SK-N-SH (cell line): ENCODE data around the gene ATP5PF. TPM values are rescaled to one million over a fixed set of nuclear protein-coding genes. Genes with fewer than 3 reads are reported as not detected.

Experiments used
- CTCF ChIA-PET: fragments of 300-600, 350-600 bp; formaldehyde crosslinking; extraction: SDS; loops from one replicate; lab custom pipeline; 2021; lab: Yijun Ruan, JAX
- POLR2A ChIA-PET: fragments of 350-600 bp; sonication (Branson Sonifier 250); formaldehyde crosslinking; extraction: SDS; loops from one replicate; lab custom pipeline; 2020; ENCODE audit warnings: antibody characterized with exemption, inconsistent platforms; lab: Yijun Ruan, JAX
- DNase-seq: peaks from one replicate; pipeline ENCODE4 v3.0.0; 2012
- H2AFZ ChIP-seq: fragments of 200-600 bp; sonication (generic); 2 replicates; pipeline ENCODE4 v1.8.1; 2016; ENCODE audit warnings: antibody characterized with exemption, mild to moderate bottlenecking, low read depth
- H3F3A ChIP-seq: fragments of 200-600 bp; sonication (generic); replicated peaks from 2 replicates; pipeline ENCODE3; 2016; ENCODE audit warnings: antibody characterized with exemption, mild to moderate bottlenecking; ENCODE audit not compliant: insufficient read depth
- H3K27ac ChIP-seq, 2 experiments: fragments of 200-500 bp in 1 of 2; fragments of 200-600 bp in 1 of 2; sonication (Bioruptor generic) in 1 of 2; sonication (generic), shearing (Covaris generic) in 1 of 2; 2 replicates each; pipeline versions ENCODE4 v1.5.1 to v1.6.1; 2014 to 2016; ENCODE audit warnings: low read depth in 2 of 2, inconsistent platforms in 1 of 2, low read length in 1 of 2, mild to moderate bottlenecking in 1 of 2, mixed read lengths in 1 of 2
- H3K27me3 ChIP-seq: fragments of 200-600 bp; sonication (generic), shearing (Covaris generic); 2 replicates; pipeline ENCODE4 v1.6.1; 2016; ENCODE audit warnings: mixed run types; ENCODE audit not compliant: insufficient read depth
- H3K36me3 ChIP-seq, 2 experiments: fragments of 200-500 bp in 1 of 2; fragments of 200-600 bp in 1 of 2; sonication (Bioruptor generic) in 1 of 2; sonication (generic) in 1 of 2; replicated peaks in 1 of 2; 2 replicates each; pipeline versions ENCODE3 to v1.5.1; 2014 to 2016; ENCODE audit warnings: low read length in 1 of 2, mild to moderate bottlenecking in 1 of 2; ENCODE audit not compliant: insufficient read depth in 2 of 2, control insufficient read depth in 1 of 2
- H3K4me1 ChIP-seq, 2 experiments: fragments of 200-500 bp in 1 of 2; fragments of 200-600 bp in 1 of 2; sonication (Bioruptor generic) in 1 of 2; sonication (generic), shearing (Covaris generic) in 1 of 2; 2 replicates each; pipeline versions ENCODE4 v1.5.1 to v1.6.1; 2014 to 2016; ENCODE audit warnings: low read depth in 1 of 2, low read length in 1 of 2, mixed run types in 1 of 2; ENCODE audit not compliant: insufficient read depth in 2 of 2, control insufficient read depth in 1 of 2
- H3K4me2 ChIP-seq: fragments of 200-600 bp; sonication (generic), shearing (Covaris generic); 2 replicates; pipeline ENCODE4 v1.6.1; 2017; ENCODE audit warnings: mixed run types
- H3K4me3 ChIP-seq, 2 experiments: fragments of 200-500 bp in 1 of 2; fragments of 200-600 bp in 1 of 2; sonication (Bioruptor generic) in 1 of 2; sonication (generic), shearing (Covaris generic) in 1 of 2; 2 replicates each; pipeline versions ENCODE4 v1.5.1 to v1.8.1; 2014 to 2016; ENCODE audit warnings: low read depth in 2 of 2, inconsistent platforms in 1 of 2, low read length in 1 of 2, mild to moderate bottlenecking in 1 of 2, mixed read lengths in 1 of 2, moderate library complexity in 1 of 2
- H3K79me2 ChIP-seq: fragments of 200-600 bp; sonication (generic); 2 replicates; pipeline ENCODE4 v1.8.1; 2017; ENCODE audit warnings: mild to moderate bottlenecking; ENCODE audit not compliant: insufficient read depth
- H3K9ac ChIP-seq: fragments of 200-600 bp; sonication (generic); 2 replicates; pipeline ENCODE4 v1.6.1; 2017; ENCODE audit warnings: mixed run types
- H3K9me2 ChIP-seq: fragments of 200-600 bp; sonication (generic); 2 replicates; pipeline ENCODE4 v1.6.1; 2017; ENCODE audit warnings: mixed run types
- H3K9me3 ChIP-seq: fragments of 200-600 bp; sonication (generic); 2 replicates; pipeline ENCODE4 v1.6.1; 2017; ENCODE audit warnings: mixed run types, mild to moderate bottlenecking, moderate library complexity
- H4K20me1 ChIP-seq: fragments of 200-600 bp; sonication (generic); 2 replicates; pipeline ENCODE4 v1.6.1; 2017; ENCODE audit warnings: mild to moderate bottlenecking, mixed run types; ENCODE audit not compliant: insufficient read depth
- CTCF ChIP-seq: fragments of 200-600 bp; sonication (generic); IDR thresholded peaks from 2 replicates; pipeline ENCODE4 v1.6.1; 2017; ENCODE audit warnings: antibody characterized with exemption, mild to moderate bottlenecking, moderate library complexity
- EP300 ChIP-seq, 2 experiments: IDR thresholded peaks; 2 replicates each; pipeline versions ENCODE4 v1.4.0 to v1.6.1; 2012; ENCODE audit warnings: borderline replicate concordance in 1 of 2, low read depth in 1 of 2, low read length in 1 of 2
- EZH2phosphoT487 ChIP-seq: fragments of 200-600 bp; sonication (generic); IDR thresholded peaks from 2 replicates; pipeline ENCODE4 v1.6.1; 2017; ENCODE audit warnings: low read depth, mixed run types, mild to moderate bottlenecking, antibody characterized with exemption, moderate library complexity, borderline replicate concordance
- FOSL2 ChIP-seq: IDR thresholded peaks from 2 replicates; pipeline ENCODE4 v1.4.0; 2012; ENCODE audit warnings: low read depth, mild to moderate bottlenecking, moderate library complexity, borderline replicate concordance
- JUND ChIP-seq: IDR thresholded peaks from 2 replicates; pipeline ENCODE4 v1.4.0; 2012
- MEF2A ChIP-seq: IDR thresholded peaks from 2 replicates; pipeline ENCODE4 v1.4.0; 2012; ENCODE audit warnings: low read depth, borderline replicate concordance
- NFIC ChIP-seq: IDR thresholded peaks from 2 replicates; pipeline ENCODE4 v1.4.0; 2012; ENCODE audit warnings: borderline replicate concordance
- NRF1 ChIP-seq: IDR thresholded peaks from 2 replicates; pipeline ENCODE4 v1.6.1; 2012; ENCODE audit warnings: low read depth, mild to moderate bottlenecking, low read length
- POLR2AphosphoS5 ChIP-seq: IDR thresholded peaks from 2 replicates; pipeline ENCODE4 v1.6.1; 2012; ENCODE audit warnings: low read depth, low read length
- REST ChIP-seq: IDR thresholded peaks from 2 replicates; pipeline ENCODE4 v1.6.1; 2012; ENCODE audit warnings: mild to moderate bottlenecking, low read depth, low read length, moderate library complexity
- SIN3A ChIP-seq: IDR thresholded peaks from 2 replicates; pipeline ENCODE4 v1.6.1; 2012; ENCODE audit warnings: low read depth, mild to moderate bottlenecking, low read length, moderate library complexity, borderline replicate concordance
- TAF1 ChIP-seq: IDR thresholded peaks from 2 replicates; pipeline ENCODE4 v1.6.1; 2012; ENCODE audit warnings: low read depth, mild to moderate bottlenecking, low read length, moderate library complexity, borderline replicate concordance
- TCF12 ChIP-seq: IDR thresholded peaks from 2 replicates; pipeline ENCODE4 v1.4.0; 2012
- USF1 ChIP-seq: IDR thresholded peaks from 2 replicates; pipeline ENCODE4 v1.4.0; 2012; ENCODE audit warnings: low read depth, borderline replicate concordance
- USF2 ChIP-seq: fragments of 150-350 bp; IDR thresholded peaks from 2 replicates; pipeline ENCODE4 v1.6.1; 2017; ENCODE audit warnings: antibody characterized with exemption, low read length, low read depth, borderline replicate concordance
- ZBTB33 ChIP-seq: IDR thresholded peaks from 2 replicates; pipeline ENCODE4 v1.4.0; 2012; ENCODE audit warnings: low read depth, borderline replicate concordance
- WGBS: methylation state at CpG from one replicate; pipeline ENCODE4 v1.1.6; 2017; ENCODE audit warnings: low lambda C conversion rate; 5-methylcytosine and 5-hydroxymethylcytosine counted together
- polyA plus RNA-seq, 3 experiments: library from polyadenylated mRNA; depleted of rRNA; stranded (reverse); fragments of >200 nt; gene quantifications; 2 replicates each; pipeline ENCODE4 v1.2.3, GENCODE V29; 2012

The ATP5PF gene
- polyA plus RNA-seq, 1 of the 3 experiments (the other 2 are of a cell fraction) = 277 TPM

GRCh38 chr21:25764065-25764464 lies 29.4 kb upstream of the ATP5PF start:
- Histone ChIP-seq H3K27me3 (no peaks in the 10 kb centered on the region), H3K4me2 (no peak overlapping the region), H2AFZ (no peak overlapping the region), H4K20me1 (no peaks in the 10 kb centered on the region), H3K27ac (no peak overlapping the region), H3K9me3 (no peaks in the 10 kb centered on the region), H3F3A (no peaks in the 10 kb centered on the region), H3K4me1 (peaks cover 0 to 4% of the 10 kb centered on the region in 2 experiments; a peak in 1 of 4 replicates), H3K9ac (no peak overlapping the region), H3K9me2 (no peaks in the 10 kb centered on the region), H3K79me2 (no peaks in the 10 kb centered on the region), H3K4me3 (no peak overlapping the region), H3K36me3 (peaks cover 47 to 86% of the 10 kb centered on the region in 2 experiments)
- WGBS = 97% methylated on average over 3 of the region's 3 CpGs
- no peak for DNase-seq
- ChIA-PET POLR2A (interaction anchor here (0.6 kb wide), 1 partner anchor 44 kb away, joined by 3 read pairs; no protein-coding TSS in a partner anchor), CTCF (interaction anchor here (0.7 to 1.4 kb wide), 2 partner anchors 19 to 38 kb away, joined by 3 to 4 read pairs; no protein-coding TSS in a partner anchor)
- TF ChIP-seq ZBTB33 (no peak), FOSL2 (no peak), USF1 (no peak), TAF1 (no peak), JUND (no peak)

GRCh38 chr21:25760677-25761076 lies 26.0 kb upstream of the ATP5PF start:
- Histone ChIP-seq H3K9ac (no peak overlapping the region), H3K36me3 (peaks cover 44 to 75% of the 10 kb centered on the region in 2 experiments), H2AFZ (no peak overlapping the region), H3K27ac (no peak overlapping the region), H3K4me3 (no peak overlapping the region), H3K4me2 (no peak overlapping the region), H3K4me1 (no peaks in the 10 kb centered on the region; a peak in 1 of 4 replicates)
- no peak for DNase-seq
- CTCF ChIA-PET = no interaction called here
- TF ChIP-seq TCF12 (no peak), NRF1 (no peak), USF2 (no peak), EP300 (IDR thresholded peaks at IDR 0.05; ENCODE audit: borderline replicate concordance in 1 of 2, low read depth in 1 of 2, low read length in 1 of 2) (no peak), USF1 (no peak), FOSL2 (no peak), SIN3A (no peak), MEF2A (no peak), EZH2phosphoT487 (no peak), REST (no peak), CTCF (no peak), NFIC (no peak), POLR2AphosphoS5 (no peak)
- TF ChIP-seq, all 33 proteins: peak for 0
- Histone ChIP-seq H3K9me2 (no peaks in the 10 kb centered on the region), H3K9me3 (no peaks in the 10 kb centered on the region), H3K27me3 (no peaks in the 10 kb centered on the region), H4K20me1 (no peaks in the 10 kb centered on the region), H3K79me2 (no peaks in the 10 kb centered on the region), H3F3A (peaks cover 3% of the 10 kb centered on the region)
- WGBS = 97% methylated on average over 1 of the region's 1 CpG
- POLR2A ChIA-PET = no interaction called here
